HCT116 (cell line): Measurements from ENCODE around the gene OPCML.

ENCODE experiments used
- POLR2A ChIP-seq: IDR thresholded peaks from 2 replicates; pipeline ENCODE4 v1.7.0; 2011; ENCODE audit warnings: borderline replicate concordance; ENCODE audit not compliant: insufficient read depth, insufficient read length; ENCODE audit errors: extremely low read depth
- POLR2AphosphoS5 ChIP-seq: IDR thresholded peaks from 2 replicates; pipeline ENCODE4 v1.6.1; 2011; ENCODE audit warnings: mild to moderate bottlenecking, low read depth, low read length, moderate library complexity
- SRF ChIP-seq: IDR thresholded peaks from 2 replicates; pipeline ENCODE4 v1.6.1; 2012; ENCODE audit warnings: low read depth
- ZFX ChIP-seq: fragments of 450-650 bp; IDR thresholded peaks from 2 replicates; pipeline ENCODE4 v1.6.1; 2017
- ZNF274 ChIP-seq: fragments of 200-500 bp; sonication (Bioruptor generic); IDR thresholded peaks from 2 replicates; pipeline ENCODE4 v1.6.1; 2014; ENCODE audit warnings: mild to moderate bottlenecking, low read depth, low read length, inconsistent platforms
- TF ChIP-seq, protein P1 (sequence below), 3 experiments: fragments of 200-600 bp in 1 of 3; sonication (generic) in 1 of 3; IDR thresholded peaks in 2 of 3; conservative IDR thresholded peaks in 1 of 3; 2 replicates each; pipeline ENCODE4 v1.5.1; 2012 to 2017; ENCODE audit warnings: low read depth in 2 of 3, low read length in 2 of 3, antibody characterized with exemption in 1 of 3, borderline replicate concordance in 1 of 3, control low read depth in 1 of 3, mild to moderate bottlenecking in 1 of 3, mixed read lengths in 1 of 3, mixed run types in 1 of 3, moderate library complexity in 1 of 3; ENCODE audit not compliant: insufficient read depth in 1 of 3

DNA sequence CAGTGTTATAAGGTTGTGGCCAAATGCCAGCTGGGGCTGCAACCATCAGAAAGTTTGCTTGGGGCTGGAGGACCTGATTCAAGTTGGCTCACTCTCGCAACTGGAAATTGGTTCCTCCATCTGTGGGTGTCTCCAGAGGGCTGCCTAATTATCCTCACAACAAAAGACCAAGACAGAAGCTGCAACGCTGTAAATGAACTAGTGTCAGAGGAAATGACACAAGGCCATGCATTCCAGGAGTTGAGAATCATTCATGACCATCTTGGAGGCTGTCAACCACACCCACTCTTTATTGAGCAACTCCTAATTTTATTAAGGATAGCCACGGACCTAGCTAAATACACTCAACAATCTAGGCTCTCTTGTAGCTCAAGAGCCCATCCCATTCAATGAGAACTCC lies 1060.8 kb downstream of the OPCML start:
- no peak for TF ChIP-seq ZFX
- no peak for TF ChIP-seq POLR2AphosphoS5
- TF ChIP-seq, protein P1, sequence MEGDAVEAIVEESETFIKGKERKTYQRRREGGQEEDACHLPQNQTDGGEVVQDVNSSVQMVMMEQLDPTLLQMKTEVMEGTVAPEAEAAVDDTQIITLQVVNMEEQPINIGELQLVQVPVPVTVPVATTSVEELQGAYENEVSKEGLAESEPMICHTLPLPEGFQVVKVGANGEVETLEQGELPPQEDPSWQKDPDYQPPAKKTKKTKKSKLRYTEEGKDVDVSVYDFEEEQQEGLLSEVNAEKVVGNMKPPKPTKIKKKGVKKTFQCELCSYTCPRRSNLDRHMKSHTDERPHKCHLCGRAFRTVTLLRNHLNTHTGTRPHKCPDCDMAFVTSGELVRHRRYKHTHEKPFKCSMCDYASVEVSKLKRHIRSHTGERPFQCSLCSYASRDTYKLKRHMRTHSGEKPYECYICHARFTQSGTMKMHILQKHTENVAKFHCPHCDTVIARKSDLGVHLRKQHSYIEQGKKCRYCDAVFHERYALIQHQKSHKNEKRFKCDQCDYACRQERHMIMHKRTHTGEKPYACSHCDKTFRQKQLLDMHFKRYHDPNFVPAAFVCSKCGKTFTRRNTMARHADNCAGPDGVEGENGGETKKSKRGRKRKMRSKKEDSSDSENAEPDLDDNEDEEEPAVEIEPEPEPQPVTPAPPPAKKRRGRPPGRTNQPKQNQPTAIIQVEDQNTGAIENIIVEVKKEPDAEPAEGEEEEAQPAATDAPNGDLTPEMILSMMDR (IDR thresholded peaks at IDR 0.05 in 2 of 3, conservative IDR thresholded peaks at IDR 0.05 in 1 of 3; ENCODE audit: borderline replicate concordance in 1 of 3, insufficient read depth in 1 of 3, low read depth in 2 of 3, low read length in 2 of 3) = no peak
- no peak for TF ChIP-seq ZNF274
- TF ChIP-seq POLR2A = no peak
- TF ChIP-seq SRF = no peak
